Measurements from ENCODE around the gene DYNC1H1. TPM values are rescaled to one million over a fixed set of nuclear protein-coding genes. Genes with fewer than 3 reads are reported as not detected.

Gene DYNC1H1
- total and polyA plus RNA-seq, 2 of the 13 experiments (the other 11 are each of a cell fraction or from before 2014, with no cell fraction given): 74.4 to 239 TPM

- ATAC-seq (no peak), FAIRE-seq (no peak), DNase-seq (ENCODE audit: low spot score) (no peak)
- no TSS peak for BruUV-seq (replicated peaks)
- Histone ChIP-seq H3K4me3 (replicated peaks in 1 of 3; ENCODE audit: insufficient read depth in 1 of 3, low read depth in 2 of 3, low read length in 3 of 3) (no peak overlapping the region), H3K36me3 (replicated peaks in 1 of 2; ENCODE audit: control insufficient read depth in 1 of 2, insufficient read depth in 2 of 2, low read length in 2 of 2) (peaks cover 55 to 89% of the 10 kb centered on the region in 2 experiments), H3K4me1 (ENCODE audit: insufficient read depth, low read length) (no peaks in the 10 kb centered on the region), H2AFZ (ENCODE audit: low read length) (no peak overlapping the region), H3K9me3 (ENCODE audit: low read length) (no peaks in the 10 kb centered on the region), H3K79me2 (ENCODE audit: insufficient read depth, low read length) (no peaks in the 10 kb centered on the region), H3K9ac (ENCODE audit: insufficient read depth, low read depth, low read length) (no peak overlapping the region), H3K4me2 (ENCODE audit: low read depth, low read length) (no peak overlapping the region), H3K27ac (ENCODE audit: extremely low read length, insufficient read depth, low read length) (no peak overlapping the region), H4K20me1 (ENCODE audit: insufficient read depth, low read length) (no peaks in the 10 kb centered on the region), H3K27me3 (ENCODE audit: control insufficient read depth in 1 of 2, insufficient read depth in 2 of 2, low read length in 2 of 2) (no peaks in the 10 kb centered on the region)
- ChIA-PET POLR2A (no interaction called here), CTCF (ENCODE audit: low intra/inter-chr PET ratio, low total read pairs) (no interaction called here)
- in situ Hi-C loops (cut with HindIII; ENCODE audit: extremely low pct_ligation_motif_present, low pct_unique_long_range_greater_than_20kb) (no loop called here), intact Hi-C loops (cut with micrococcal nuclease; ENCODE audit: unreplicated experiment) (loop anchor here (10.0 kb wide), 1 partner anchor 1824 kb away; no protein-coding TSS in a partner anchor)
- WGBS (ENCODE audit: low lambda C conversion rate): 97% methylated on average over 14 of the region's 16 CpGs
- TF ChIP-seq GRHL1 (CRISPR knock-in tag; conservative IDR thresholded peaks at IDR 0.05) (no peak), ZNF30 (CRISPR knock-in tag; IDR thresholded peaks at IDR 0.05) (no peak), ZNF607 (CRISPR knock-in tag; IDR thresholded peaks at IDR 0.05; ENCODE audit: borderline replicate concordance) (no peak), HDAC6 (IDR thresholded peaks at IDR 0.05; ENCODE audit: low read depth, low read length) (no peak)
Measured at GRCh38 chr14:102039157-102039556, 74.8 kb downstream of the DYNC1H1 start.

GRCh38 chr14:102040153-102040552 lies 75.8 kb downstream of the DYNC1H1 start:
- H3K9me3 ChIP-seq (ENCODE audit: low read length): no peaks in the 10 kb centered on the region
- H3K4me3 ChIP-seq (replicated peaks in 1 of 3; ENCODE audit: insufficient read depth in 1 of 3, low read depth in 2 of 3, low read length in 3 of 3): no peak overlapping the region
- H3K79me2 ChIP-seq (ENCODE audit: insufficient read depth, low read length): no peaks in the 10 kb centered on the region
- no peak overlapping the region for H3K4me2 ChIP-seq (ENCODE audit: low read depth, low read length)
- ATAC-seq: no peak
- WGBS (ENCODE audit: low lambda C conversion rate): 96% methylated on average over 13 of the region's 13 CpGs
- no peak for TF ChIP-seq TFE3 (CRISPR knock-in tag; IDR thresholded peaks at IDR 0.05)
- TF ChIP-seq AKAP8 (CRISPR knock-in tag; IDR thresholded peaks at IDR 0.05): no peak
- TF ChIP-seq, protein P1, sequence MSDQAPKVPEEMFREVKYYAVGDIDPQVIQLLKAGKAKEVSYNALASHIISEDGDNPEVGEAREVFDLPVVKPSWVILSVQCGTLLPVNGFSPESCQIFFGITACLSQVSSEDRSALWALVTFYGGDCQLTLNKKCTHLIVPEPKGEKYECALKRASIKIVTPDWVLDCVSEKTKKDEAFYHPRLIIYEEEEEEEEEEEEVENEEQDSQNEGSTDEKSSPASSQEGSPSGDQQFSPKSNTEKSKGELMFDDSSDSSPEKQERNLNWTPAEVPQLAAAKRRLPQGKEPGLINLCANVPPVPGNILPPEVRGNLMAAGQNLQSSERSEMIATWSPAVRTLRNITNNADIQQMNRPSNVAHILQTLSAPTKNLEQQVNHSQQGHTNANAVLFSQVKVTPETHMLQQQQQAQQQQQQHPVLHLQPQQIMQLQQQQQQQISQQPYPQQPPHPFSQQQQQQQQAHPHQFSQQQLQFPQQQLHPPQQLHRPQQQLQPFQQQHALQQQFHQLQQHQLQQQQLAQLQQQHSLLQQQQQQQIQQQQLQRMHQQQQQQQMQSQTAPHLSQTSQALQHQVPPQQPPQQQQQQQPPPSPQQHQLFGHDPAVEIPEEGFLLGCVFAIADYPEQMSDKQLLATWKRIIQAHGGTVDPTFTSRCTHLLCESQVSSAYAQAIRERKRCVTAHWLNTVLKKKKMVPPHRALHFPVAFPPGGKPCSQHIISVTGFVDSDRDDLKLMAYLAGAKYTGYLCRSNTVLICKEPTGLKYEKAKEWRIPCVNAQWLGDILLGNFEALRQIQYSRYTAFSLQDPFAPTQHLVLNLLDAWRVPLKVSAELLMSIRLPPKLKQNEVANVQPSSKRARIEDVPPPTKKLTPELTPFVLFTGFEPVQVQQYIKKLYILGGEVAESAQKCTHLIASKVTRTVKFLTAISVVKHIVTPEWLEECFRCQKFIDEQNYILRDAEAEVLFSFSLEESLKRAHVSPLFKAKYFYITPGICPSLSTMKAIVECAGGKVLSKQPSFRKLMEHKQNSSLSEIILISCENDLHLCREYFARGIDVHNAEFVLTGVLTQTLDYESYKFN (CRISPR knock-in tag; conservative IDR thresholded peaks at IDR 0.05): no peak
- intact Hi-C loops (cut with micrococcal nuclease; ENCODE audit: unreplicated experiment): no loop called here
- no peak for DNase-seq (ENCODE audit: low spot score)
- no TSS peak for BruUV-seq (replicated peaks)
- H4K20me1 ChIP-seq (ENCODE audit: insufficient read depth, low read length): no peaks in the 10 kb centered on the region
- H3K4me1 ChIP-seq (ENCODE audit: insufficient read depth, low read length): no peaks in the 10 kb centered on the region
- no peaks in the 10 kb centered on the region for H3K27me3 ChIP-seq (ENCODE audit: control insufficient read depth in 1 of 2, insufficient read depth in 2 of 2, low read length in 2 of 2)
- H3K36me3 ChIP-seq (replicated peaks in 1 of 2; ENCODE audit: control insufficient read depth in 1 of 2, insufficient read depth in 2 of 2, low read length in 2 of 2): peaks cover 54 to 90% of the 10 kb centered on the region in 2 experiments
- FAIRE-seq: no peak
- ChIA-PET POLR2A (no interaction called here), CTCF (ENCODE audit: low intra/inter-chr PET ratio, low total read pairs) (no interaction called here)
- in situ Hi-C loops (cut with HindIII; ENCODE audit: extremely low pct_ligation_motif_present, low pct_unique_long_range_greater_than_20kb): no loop called here
- no peak overlapping the region for H2AFZ ChIP-seq (ENCODE audit: low read length)
- H3K27ac ChIP-seq (ENCODE audit: extremely low read length, insufficient read depth, low read length): no peak overlapping the region
- no peak overlapping the region for H3K9ac ChIP-seq (ENCODE audit: insufficient read depth, low read depth, low read length)
